Fibroblast of lung (primary cell): ENCODE results near the gene MIER2.

Experiments used
- CTCF ChIP-seq, 2 donors: IDR thresholded peaks in 1 of 2; conservative IDR thresholded peaks in 1 of 2; 1 replicate in 1 of 2; 2 replicates in 1 of 2; pipeline ENCODE4 v1.5.1; 2011 to 2012; ENCODE audit warnings: low read length in 2 of 2, control low read depth in 1 of 2, inconsistent platforms in 1 of 2, low read depth in 1 of 2, mild to moderate bottlenecking in 1 of 2
- EZH2 ChIP-seq: IDR thresholded peaks from 2 replicates; pipeline ENCODE4 v1.5.1; 2012; ENCODE audit warnings: low read length, control low read depth, mild to moderate bottlenecking; ENCODE audit errors: missing control alignments

- no peak for TF ChIP-seq CTCF (conservative IDR thresholded peaks at IDR 0.05 in 1 of 2, IDR thresholded peaks at IDR 0.05 in 1 of 2; ENCODE audit: low read depth in 1 of 2, low read length in 2 of 2)
- no peak for TF ChIP-seq EZH2
Measured at GRCh38 chr19:288911-289310, 55.7 kb downstream of the MIER2 start.
